ENCODE results near the gene NME7. TPM values are rescaled to one million over a fixed set of nuclear protein-coding genes. Genes with fewer than 3 reads are reported as not detected.
"Not testable (repeated sequence)": the region's sequence is repeated elsewhere in the genome, so short reads cannot be mapped to it uniquely, and the experiment has no call there.

NME7 gene
- total and polyA plus RNA-seq, 4 donors: 13.3 to 23.5 (median 17.7) TPM

DNA sequence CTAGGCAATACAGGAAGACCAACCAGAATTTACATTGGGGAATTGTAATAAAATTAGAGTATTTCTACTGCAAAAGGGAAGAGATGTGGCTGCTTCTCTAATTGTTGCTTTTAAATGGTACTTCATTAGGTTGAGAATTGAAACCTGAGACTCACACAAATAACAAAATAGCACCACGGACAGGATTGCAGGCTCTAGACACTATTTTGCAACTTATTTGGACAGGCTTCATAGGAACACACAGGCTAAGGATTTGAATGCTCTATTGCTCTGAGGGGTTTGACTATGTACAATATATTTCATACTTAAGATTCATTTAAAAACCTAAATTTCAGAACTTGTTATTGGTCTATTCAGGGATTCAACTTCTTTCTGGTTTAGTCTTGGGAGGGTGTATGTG lies 181.5 kb downstream of the NME7 start:
- intact Hi-C loops (cut with DNase I): no loop called here
- no peak for ATAC-seq (ENCODE audit: low FRiP score)
- no peak overlapping the region for H3K27ac ChIP-seq (ENCODE audit: low read depth in 1 of 2, low read length in 2 of 2)
- no peaks in the 10 kb centered on the region for H3K36me3 ChIP-seq (ENCODE audit: control insufficient read depth in 1 of 2, insufficient read depth in 2 of 2, low read length in 1 of 2)
- no peaks in the 10 kb centered on the region for H3K9me3 ChIP-seq (ENCODE audit: control insufficient read depth, low read length)
- no peaks in the 10 kb centered on the region for H3K27me3 ChIP-seq (ENCODE audit: control insufficient read depth in 1 of 2, insufficient read depth in 2 of 2, low read length in 1 of 2)
- 62 to 66% methylated on average over 1 of the region's 1 CpG for WGBS, 2 donors
- no peak for DNase-seq
- H3K4me3 ChIP-seq (ENCODE audit: low read length in 2 of 2): no peak overlapping the region
- H3K4me1 ChIP-seq (ENCODE audit: control insufficient read depth in 1 of 2, insufficient read depth in 2 of 2, low read length in 2 of 2): no peaks in the 10 kb centered on the region

DNA sequence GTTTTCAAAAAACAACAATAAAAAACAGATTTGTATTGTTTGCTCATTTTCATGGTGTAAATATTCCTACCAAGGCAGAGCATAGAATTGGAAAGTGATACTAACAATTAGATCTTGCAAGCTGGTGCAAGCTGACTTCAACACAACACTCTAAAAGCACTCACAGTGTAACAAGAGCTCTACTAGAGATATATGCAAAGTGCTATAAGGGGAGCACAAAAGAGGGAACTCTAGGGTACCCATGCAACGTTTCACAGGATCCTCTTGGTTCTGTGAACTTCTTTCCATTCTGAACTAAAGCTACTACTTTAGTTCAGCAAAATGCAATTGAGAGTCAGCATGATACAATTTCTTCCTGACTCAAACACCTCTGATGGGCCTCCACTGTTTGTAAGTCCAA lies 182.8 kb downstream of the NME7 start:
- intact Hi-C loops (cut with DNase I): no loop called here
- Histone ChIP-seq H3K4me1 (ENCODE audit: control insufficient read depth in 1 of 2, insufficient read depth in 2 of 2, low read length in 2 of 2) (no peaks in the 10 kb centered on the region), H3K4me3 (ENCODE audit: low read length in 2 of 2) (no peak overlapping the region), H3K27me3 (ENCODE audit: control insufficient read depth in 1 of 2, insufficient read depth in 2 of 2, low read length in 1 of 2) (no peaks in the 10 kb centered on the region), H3K27ac (ENCODE audit: low read depth in 1 of 2, low read length in 2 of 2) (no peak overlapping the region), H3K9me3 (ENCODE audit: control insufficient read depth, low read length) (no peaks in the 10 kb centered on the region), H3K36me3 (ENCODE audit: control insufficient read depth in 1 of 2, insufficient read depth in 2 of 2, low read length in 1 of 2) (no peaks in the 10 kb centered on the region)
- ATAC-seq (ENCODE audit: low FRiP score) (no peak), DNase-seq (no peak)
- 37 to 55% methylated on average over 1 of the region's 1 CpG for WGBS, 2 donors

DNA sequence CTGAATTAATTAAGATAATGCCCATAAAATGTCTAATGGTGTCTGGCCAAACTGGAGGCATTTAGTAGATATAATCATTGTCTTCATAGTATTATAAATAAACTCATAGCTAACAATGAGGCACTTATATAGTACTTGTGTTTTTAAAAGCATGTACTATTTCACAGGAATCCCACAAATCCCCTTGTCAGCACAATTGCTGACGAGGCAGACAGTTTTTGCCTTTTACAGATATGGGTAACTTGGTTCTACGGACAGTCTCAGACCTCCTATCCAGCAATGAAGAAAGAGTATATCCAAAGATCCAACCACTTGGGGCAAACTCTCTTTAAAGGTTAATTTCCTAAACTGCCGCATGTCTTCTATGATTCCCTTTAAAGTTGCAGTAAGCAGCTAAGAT lies 187.4 kb downstream of the NME7 start:
- Histone ChIP-seq H3K27ac (ENCODE audit: low read depth in 1 of 2, low read length in 2 of 2) (no peak overlapping the region), H3K27me3 (ENCODE audit: control insufficient read depth in 1 of 2, insufficient read depth in 2 of 2, low read length in 1 of 2) (no peaks in the 10 kb centered on the region), H3K9me3 (ENCODE audit: control insufficient read depth, low read length) (no peaks in the 10 kb centered on the region), H3K4me1 (ENCODE audit: control insufficient read depth in 1 of 2, insufficient read depth in 2 of 2, low read length in 2 of 2) (no peaks in the 10 kb centered on the region), H3K4me3 (ENCODE audit: low read length in 2 of 2) (no peak overlapping the region), H3K36me3 (ENCODE audit: control insufficient read depth in 1 of 2, insufficient read depth in 2 of 2, low read length in 1 of 2) (no peaks in the 10 kb centered on the region)
- DNase-seq (no peak), ATAC-seq (ENCODE audit: low FRiP score) (no peak)
- 86 to 87% methylated on average over 3 of the region's 3 CpGs for WGBS, 2 donors
- intact Hi-C loops (cut with DNase I): no loop called here

DNA sequence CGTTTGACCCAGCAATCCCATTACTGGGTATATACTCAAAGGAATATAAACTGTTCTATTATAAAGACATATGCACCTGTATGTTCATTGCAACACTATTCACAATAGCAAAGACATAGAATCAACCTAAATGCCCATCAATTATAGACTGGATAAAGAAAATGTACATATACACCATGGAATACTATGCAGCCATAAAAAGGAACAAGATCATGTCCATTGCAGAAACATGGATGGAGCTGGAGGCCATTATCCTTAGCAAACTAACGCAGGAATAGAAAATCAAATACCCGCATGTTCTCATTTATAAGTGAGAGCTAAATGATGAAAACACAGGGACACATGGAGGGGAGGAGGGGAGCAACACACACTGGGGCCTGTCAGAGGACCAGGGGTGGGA lies 188.2 kb downstream of the NME7 start:
- H3K4me1 ChIP-seq (ENCODE audit: control insufficient read depth in 1 of 2, insufficient read depth in 2 of 2, low read length in 2 of 2); H3K9me3 ChIP-seq (ENCODE audit: control insufficient read depth, low read length); H3K4me3 ChIP-seq (ENCODE audit: low read length in 2 of 2); H3K36me3 ChIP-seq (ENCODE audit: control insufficient read depth in 1 of 2, insufficient read depth in 2 of 2, low read length in 1 of 2); H3K27ac ChIP-seq (ENCODE audit: low read depth in 1 of 2, low read length in 2 of 2); H3K27me3 ChIP-seq (ENCODE audit: control insufficient read depth in 1 of 2, insufficient read depth in 2 of 2, low read length in 1 of 2); intact Hi-C loops (cut with DNase I); DNase-seq; ATAC-seq (ENCODE audit: low FRiP score): not testable (repeated sequence)
- WGBS, 2 donors: 95 to 97% methylated on average over 3 of the region's 3 CpGs

DNA sequence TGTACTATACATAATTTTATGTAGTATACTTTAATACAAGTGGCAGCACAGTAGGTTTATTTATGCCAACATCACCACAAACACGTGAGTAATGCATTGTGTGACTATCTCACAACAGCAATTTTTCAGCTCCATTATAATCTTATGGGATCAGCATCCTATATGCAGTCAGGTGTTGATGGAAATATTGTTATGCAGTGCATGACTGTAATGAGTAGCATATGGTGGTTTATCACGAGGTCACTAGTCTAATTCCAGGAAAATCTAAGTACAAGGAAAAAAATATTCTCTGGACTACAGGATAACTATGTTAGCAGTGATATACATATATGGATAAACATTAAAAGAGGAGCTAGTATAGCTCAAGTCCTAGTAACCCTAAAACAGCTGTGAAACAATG lies 192.1 kb downstream of the NME7 start:
- ATAC-seq (ENCODE audit: low FRiP score) (no peak), DNase-seq (no peak)
- intact Hi-C loops (cut with DNase I): no loop called here
- H3K36me3 ChIP-seq (ENCODE audit: control insufficient read depth in 1 of 2, insufficient read depth in 2 of 2, low read length in 1 of 2): no peaks in the 10 kb centered on the region
- no peaks in the 10 kb centered on the region for H3K27me3 ChIP-seq (ENCODE audit: control insufficient read depth in 1 of 2, insufficient read depth in 2 of 2, low read length in 1 of 2)
- no peaks in the 10 kb centered on the region for H3K4me1 ChIP-seq (ENCODE audit: control insufficient read depth in 1 of 2, insufficient read depth in 2 of 2, low read length in 2 of 2)
- H3K9me3 ChIP-seq (ENCODE audit: control insufficient read depth, low read length): no peaks in the 10 kb centered on the region
- H3K27ac ChIP-seq (ENCODE audit: low read depth in 1 of 2, low read length in 2 of 2): no peak overlapping the region
- WGBS, 2 donors: 76 to 84% methylated on average over 2 of the region's 2 CpGs
- H3K4me3 ChIP-seq (ENCODE audit: low read length in 2 of 2): no peak overlapping the region

DNA sequence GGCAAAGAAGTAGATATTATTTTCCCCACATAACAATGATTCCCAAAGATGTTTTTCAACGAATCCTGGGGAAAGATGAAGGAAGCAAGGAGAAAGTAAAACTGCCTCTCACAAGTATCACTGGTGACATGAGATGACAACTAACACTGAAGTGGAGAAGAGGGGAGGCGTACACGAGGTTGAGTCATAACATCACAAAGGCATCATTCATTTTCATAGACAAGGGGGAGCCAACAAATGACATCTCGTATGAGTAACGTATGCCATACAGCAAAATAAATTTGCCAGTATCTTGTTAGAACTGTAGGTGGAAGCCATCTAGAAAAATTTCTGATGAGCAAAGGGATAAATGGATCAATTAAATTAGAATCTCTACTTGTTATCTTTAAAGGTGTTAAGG lies 204.5 kb downstream of the NME7 start:
- ATAC-seq (ENCODE audit: low FRiP score) (no peak), DNase-seq (no peak)
- Histone ChIP-seq H3K4me1 (ENCODE audit: control insufficient read depth in 1 of 2, insufficient read depth in 2 of 2, low read length in 2 of 2) (peaks cover 2% of the 10 kb centered on the region in 2 donors), H3K9me3 (ENCODE audit: control insufficient read depth, low read length) (no peaks in the 10 kb centered on the region), H3K36me3 (ENCODE audit: control insufficient read depth in 1 of 2, insufficient read depth in 2 of 2, low read length in 1 of 2) (peaks cover 0 to 3% of the 10 kb centered on the region in 2 donors), H3K27me3 (ENCODE audit: control insufficient read depth in 1 of 2, insufficient read depth in 2 of 2, low read length in 1 of 2) (no peaks in the 10 kb centered on the region), H3K27ac (ENCODE audit: low read depth in 1 of 2, low read length in 2 of 2) (no peak overlapping the region), H3K4me3 (ENCODE audit: low read length in 2 of 2) (no peak overlapping the region)
- intact Hi-C loops (cut with DNase I): no loop called here
- WGBS, 2 donors: 74 to 79% methylated on average over 5 of the region's 5 CpGs

DNA sequence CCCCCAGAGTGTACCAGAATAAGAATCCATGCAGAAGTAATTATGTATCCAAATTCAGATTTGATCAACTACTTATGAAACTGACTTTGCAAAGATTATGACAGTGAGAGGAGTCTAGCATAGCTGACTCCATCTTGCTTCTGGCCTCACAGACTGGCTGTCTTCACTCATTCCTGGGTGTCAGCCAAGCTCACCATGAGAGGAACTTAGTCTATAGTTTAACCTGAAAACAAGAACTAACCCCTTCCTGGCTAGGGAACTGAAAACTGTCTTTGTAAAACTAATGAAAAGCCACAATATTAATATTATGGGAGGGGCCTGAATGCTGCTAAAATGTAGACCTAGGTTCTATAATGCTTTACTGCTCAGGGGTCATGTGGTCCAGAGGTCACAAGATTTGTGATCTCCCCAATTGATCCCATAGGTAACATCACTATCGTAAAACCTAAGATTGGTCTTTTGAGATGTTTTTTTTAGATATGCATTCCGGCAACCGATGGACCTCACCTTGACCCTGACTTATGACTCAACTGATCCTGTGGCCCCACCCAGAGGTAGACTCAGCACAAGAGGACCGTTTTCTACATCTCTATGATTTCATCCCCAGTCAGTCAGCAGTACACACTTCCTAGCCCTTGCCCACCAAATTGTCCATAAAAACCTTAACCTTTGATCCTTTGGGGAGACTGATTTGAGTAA lies 206.0 kb downstream of the NME7 start:
- Histone ChIP-seq H3K27me3 (ENCODE audit: control insufficient read depth in 1 of 2, insufficient read depth in 2 of 2, low read length in 1 of 2) (no peaks in the 10 kb centered on the region), H3K27ac (ENCODE audit: low read depth in 1 of 2, low read length in 2 of 2) (no peak overlapping the region), H3K9me3 (ENCODE audit: control insufficient read depth, low read length) (no peaks in the 10 kb centered on the region), H3K36me3 (ENCODE audit: control insufficient read depth in 1 of 2, insufficient read depth in 2 of 2, low read length in 1 of 2) (peaks cover 0 to 7% of the 10 kb centered on the region in 2 donors), H3K4me3 (ENCODE audit: low read length in 2 of 2) (no peak overlapping the region), H3K4me1 (ENCODE audit: control insufficient read depth in 1 of 2, insufficient read depth in 2 of 2, low read length in 2 of 2) (peaks cover 2% of the 10 kb centered on the region in 2 donors)
- intact Hi-C loops (cut with DNase I): no loop called here
- ATAC-seq (ENCODE audit: low FRiP score): no peak
- peak in 1 of 2 donors; percentile 45 for DNase-seq
- WGBS, 2 donors: 90 to 91% methylated on average over 4 of the region's 4 CpGs

DNA sequence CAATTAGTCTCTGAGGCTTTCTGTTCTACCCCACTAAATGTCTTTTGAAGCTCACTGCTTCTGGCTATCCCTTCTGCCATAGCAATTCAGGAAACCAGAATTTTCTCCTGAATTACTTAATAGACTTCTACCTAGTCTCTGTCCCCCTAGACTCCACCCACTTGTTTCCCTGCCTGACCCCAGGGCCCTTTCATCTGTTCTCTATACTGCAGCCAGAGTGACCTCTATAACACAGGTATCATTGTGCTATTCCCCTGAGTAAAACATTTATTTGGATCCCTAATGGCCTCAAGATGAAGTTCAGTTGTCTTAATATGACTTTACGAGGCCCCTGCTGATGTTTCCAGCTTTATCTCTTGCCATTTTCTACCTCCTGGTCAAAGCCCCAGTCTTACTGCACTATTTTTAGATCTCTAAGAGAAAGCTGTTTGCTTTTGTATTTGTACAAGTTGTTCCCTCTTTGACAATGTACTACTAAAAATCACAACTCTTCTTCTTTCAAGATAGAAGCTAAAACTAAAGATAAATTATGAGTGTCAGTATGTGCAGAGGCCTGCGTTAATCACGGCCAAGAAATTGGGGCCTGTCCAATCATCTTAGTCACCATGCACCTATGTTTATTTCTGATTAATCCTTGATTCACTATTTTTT lies 206.6 kb downstream of the NME7 start:
- Histone ChIP-seq H3K27me3 (ENCODE audit: control insufficient read depth in 1 of 2, insufficient read depth in 2 of 2, low read length in 1 of 2) (no peaks in the 10 kb centered on the region), H3K4me1 (ENCODE audit: control insufficient read depth in 1 of 2, insufficient read depth in 2 of 2, low read length in 2 of 2) (peaks cover 2% of the 10 kb centered on the region in 2 donors), H3K27ac (ENCODE audit: low read depth in 1 of 2, low read length in 2 of 2) (no peak overlapping the region), H3K36me3 (ENCODE audit: control insufficient read depth in 1 of 2, insufficient read depth in 2 of 2, low read length in 1 of 2) (peaks cover 0 to 7% of the 10 kb centered on the region in 2 donors), H3K4me3 (ENCODE audit: low read length in 2 of 2) (no peak overlapping the region), H3K9me3 (ENCODE audit: control insufficient read depth, low read length) (no peaks in the 10 kb centered on the region)
- intact Hi-C loops (cut with DNase I): no loop called here
- no peak for DNase-seq
- ATAC-seq (ENCODE audit: low FRiP score): no peak
- WGBS, 2 donors: 20 to 34% methylated on average over 3 of the region's 3 CpGs

DNA sequence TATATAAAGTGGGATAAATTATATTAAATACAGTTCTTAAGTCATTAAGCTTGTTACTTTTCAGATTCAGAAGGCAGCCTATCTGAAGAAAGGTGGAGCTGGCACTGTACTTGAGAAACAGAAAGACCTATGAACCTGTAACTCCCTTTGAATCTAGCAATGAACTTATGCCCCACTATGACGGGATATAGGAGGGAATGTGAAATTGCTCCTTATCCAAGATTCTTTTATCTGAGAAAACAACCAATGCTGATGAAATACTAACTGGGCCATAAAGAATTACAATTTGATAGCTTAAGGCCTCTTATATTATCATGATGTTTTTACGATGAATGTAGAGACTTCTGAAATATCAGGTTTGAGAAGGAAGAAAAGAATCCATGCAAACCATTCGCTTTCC lies 211.0 kb downstream of the NME7 start:
- WGBS, 2 donors: 75 to 93% methylated on average over 3 of the region's 3 CpGs
- H3K36me3 ChIP-seq (ENCODE audit: control insufficient read depth in 1 of 2, insufficient read depth in 2 of 2, low read length in 1 of 2): peaks cover 0 to 7% of the 10 kb centered on the region in 2 donors
- no peak for ATAC-seq (ENCODE audit: low FRiP score)
- H3K9me3 ChIP-seq (ENCODE audit: control insufficient read depth, low read length): no peaks in the 10 kb centered on the region
- intact Hi-C loops (cut with DNase I): no loop called here
- H3K4me1 ChIP-seq (ENCODE audit: control insufficient read depth in 1 of 2, insufficient read depth in 2 of 2, low read length in 2 of 2): peaks cover 0 to 2% of the 10 kb centered on the region in 2 donors
- no peak for DNase-seq
- H3K27me3 ChIP-seq (ENCODE audit: control insufficient read depth in 1 of 2, insufficient read depth in 2 of 2, low read length in 1 of 2): no peaks in the 10 kb centered on the region
- H3K27ac ChIP-seq (ENCODE audit: low read depth in 1 of 2, low read length in 2 of 2): no peak overlapping the region
- H3K4me3 ChIP-seq (ENCODE audit: low read length in 2 of 2): no peak overlapping the region

Measured in aorta (tissue), 5 donors.